Esophagus squamous epithelium (tissue), 5 donors: ENCODE results near the gene SDR42E1. TPM values are rescaled to one million over a fixed set of nuclear protein-coding genes. Genes with fewer than 3 reads are reported as not detected.
"Not testable (repeated sequence)": the region's sequence is repeated elsewhere in the genome, so short reads cannot be mapped to it uniquely, and the experiment has no call there.

Experiments
- DNase-seq: peaks from one replicate; lab custom pipeline; 2025; lab: John Stamatoyannopoulos, UW
- H3K27ac ChIP-seq, 4 donors: fragments of 200-600 bp; sonication (generic); one replicate each; pipeline ENCODE4 v1.5.1; 2016 to 2019; ENCODE audit warnings: mild to moderate bottlenecking in 1 of 4
- H3K27me3 ChIP-seq, 4 donors: fragments of 200-600 bp; sonication (generic); 1 replicate in 3 of 4; 2 replicates in 1 of 4; pipeline versions ENCODE4 v1.5.1 to v1.6.0; 2017 to 2021; ENCODE audit warnings: antibody characterized with exemption in 1 of 4
- H3K36me3 ChIP-seq, 3 donors: fragments of 200-600 bp; sonication (generic); one replicate each; pipeline ENCODE4 v1.5.1; 2016 to 2019
- H3K4me1 ChIP-seq, 3 donors: fragments of 200-600 bp; sonication (generic); one replicate each; pipeline ENCODE4 v1.5.1; 2017 to 2019
- H3K4me3 ChIP-seq, 4 donors: fragments of 200-600 bp; sonication (generic); 1 replicate in 3 of 4; 2 replicates in 1 of 4; pipeline ENCODE4 v1.5.1; 2016 to 2019; ENCODE audit warnings: mild to moderate bottlenecking in 2 of 4, moderate library complexity in 1 of 4
- H3K9me3 ChIP-seq, 3 donors: fragments of 200-600 bp; sonication (generic); one replicate each; pipeline ENCODE4 v1.5.1; 2016 to 2019
- CTCF ChIP-seq, 6 experiments: fragments of 450-650 bp in 4 of 6; fragments of 200-600 bp in 2 of 6; sonication (generic) in 2 of 6; IDR thresholded peaks; one replicate each; pipeline ENCODE4 v1.5.1; 2016 to 2019; ENCODE audit warnings: antibody characterized with exemption in 6 of 6, mild to moderate bottlenecking in 4 of 6, moderate library complexity in 4 of 6
- POLR2A ChIP-seq, 4 donors: fragments of 450-650 bp; IDR thresholded peaks; one replicate each; pipeline ENCODE4 v1.6.1; 2017; ENCODE audit warnings: antibody characterized with exemption in 4 of 4, mild to moderate bottlenecking in 4 of 4, moderate library complexity in 3 of 4
- WGBS, 2 donors: methylation state at CpG; one replicate each; pipeline ENCODE4 v1.1.5; 2018; 5-methylcytosine and 5-hydroxymethylcytosine counted together
- intact Hi-C: fragments of 100-400 bp; cut with DNase I; formaldehyde crosslinking; loops from one replicate; pipeline ENCODE4 v1.15.0; 2022
- total RNA-seq, 4 donors: library from RNA; depleted of rRNA; stranded (reverse); fragments of >200 nt; gene quantifications; one replicate each; pipeline ENCODE4 v1.1.0, GENCODE V29; 2016
- donor health status: DM: yes; HTN: yes; CAD: no.

The SDR42E1 gene
- total RNA-seq, 4 donors from 2014 or later: 7.1 to 15.3 (median 12.3) TPM

GRCh38 chr16:82017911-82018568 lies 6.8 kb upstream of the SDR42E1 start:
- TF ChIP-seq POLR2A (IDR thresholded peaks at IDR 0.05) (no peak), CTCF (IDR thresholded peaks at IDR 0.05) (no peak)
- intact Hi-C loops: no loop called here
- H3K4me3 ChIP-seq: no peak overlapping the region
- H3K27ac ChIP-seq: peak overlapping the region in 3 of 4 donors; percentile 16 to 54 (median 35)
- H3K4me1 ChIP-seq: peaks cover 4 to 31% (median 9%) of the 10 kb centered on the region in 3 donors
- peaks cover 0 to 6% (median 0%) of the 10 kb centered on the region in 3 donors for H3K9me3 ChIP-seq
- H3K27me3 ChIP-seq: no peaks in the 10 kb centered on the region
- no peak for DNase-seq
- no peaks in the 10 kb centered on the region for H3K36me3 ChIP-seq
- 76 to 84% methylated on average over 6 of the region's 6 CpGs for WGBS, 2 donors

- TF ChIP-seq CTCF (IDR thresholded peaks at IDR 0.05): no peak
- no peak for TF ChIP-seq POLR2A (IDR thresholded peaks at IDR 0.05)
- peaks cover 4 to 34% (median 9%) of the 10 kb centered on the region in 3 donors for H3K4me1 ChIP-seq
- H3K27ac ChIP-seq: peak overlapping the region; percentile 16 to 80 (median 73)
- DNase-seq: no peak
- WGBS, 2 donors: 27 to 28% methylated on average over 2 of the region's 2 CpGs
- no peaks in the 10 kb centered on the region for H3K36me3 ChIP-seq
- H3K9me3 ChIP-seq: peaks cover 0 to 6% (median 0%) of the 10 kb centered on the region in 3 donors
- H3K27me3 ChIP-seq: no peaks in the 10 kb centered on the region
- intact Hi-C loops: no loop called here
- no peak overlapping the region for H3K4me3 ChIP-seq
Observed at GRCh38 chr16:82016964-82017363, 5.7 kb upstream of the SDR42E1 start.

DNA sequence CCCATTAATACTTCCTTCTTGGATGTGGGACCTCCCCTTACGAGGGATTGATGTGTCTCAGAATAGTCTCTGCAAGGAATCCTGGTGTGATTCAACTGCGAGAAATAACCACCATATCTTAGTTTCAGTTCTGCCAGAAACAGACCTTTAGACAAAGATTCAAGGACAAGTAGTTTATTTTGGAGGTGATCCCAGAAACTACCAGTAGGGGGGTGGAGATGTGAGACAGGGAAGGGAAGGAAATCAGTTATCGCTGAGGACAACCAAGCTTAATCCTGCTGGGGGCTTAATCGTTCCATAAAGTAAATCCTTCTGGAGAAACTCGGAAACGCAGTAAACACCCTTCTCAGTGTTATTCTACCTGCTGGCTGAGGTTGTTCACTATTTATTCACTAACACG lies 5.0 kb upstream of the SDR42E1 start:
- H3K4me1 ChIP-seq: peaks cover 4 to 41% (median 9%) of the 10 kb centered on the region in 3 donors
- no peak for DNase-seq
- H3K36me3 ChIP-seq: no peaks in the 10 kb centered on the region

DNA sequence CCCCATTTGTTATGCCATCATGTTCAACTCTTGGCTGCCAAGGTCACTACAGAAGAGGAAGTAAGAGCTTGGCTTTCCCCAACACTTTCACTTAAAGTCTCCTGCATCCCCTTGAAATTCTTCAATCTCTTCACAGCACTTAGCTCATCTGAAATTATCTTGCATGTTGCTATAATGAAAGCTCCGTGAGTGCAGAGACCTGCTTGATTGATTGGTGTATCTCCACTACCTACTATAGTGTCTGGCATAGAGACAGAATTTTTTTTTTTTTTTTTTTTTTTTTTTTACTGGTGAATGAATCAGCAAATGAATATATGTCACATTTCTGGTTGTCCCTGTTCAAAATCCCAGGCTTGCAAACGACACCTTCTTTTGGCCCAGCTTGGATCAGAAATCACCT lies 1.9 kb upstream of the SDR42E1 start:
- Histone ChIP-seq H3K4me1 (peaks cover 4 to 56% (median 9%) of the 10 kb centered on the region in 3 donors), H3K36me3 (peaks cover 0 to 8% (median 0%) of the 10 kb centered on the region in 3 donors), H3K9me3 (peaks cover 0 to 12% (median 10%) of the 10 kb centered on the region in 3 donors), H3K27ac (peak overlapping the region in 2 of 4 donors; percentile 30 to 59), H3K4me3 (no peak overlapping the region), H3K27me3 (peaks cover 0 to 7% (median 0%) of the 10 kb centered on the region in 4 donors)
- no peak for TF ChIP-seq CTCF (IDR thresholded peaks at IDR 0.05)
- TF ChIP-seq POLR2A (IDR thresholded peaks at IDR 0.05): no peak
- intact Hi-C loops: no loop called here
- 38 to 55% methylated on average over 2 of the region's 2 CpGs for WGBS, 2 donors
- DNase-seq: no peak

More for the DNA sequence above, 5.0 kb upstream of the SDR42E1 start:
- Histone ChIP-seq H3K4me3 (peak overlapping the region in 3 of 4 donors; percentile 12 to 44 (median 12)), H3K27me3 (peaks cover 0 to 2% (median 0%) of the 10 kb centered on the region in 4 donors), H3K9me3 (peaks cover 0 to 6% (median 0%) of the 10 kb centered on the region in 3 donors), H3K27ac (peak overlapping the region; percentile 66 to 80 (median 73))
- TF ChIP-seq CTCF (IDR thresholded peaks at IDR 0.05) (peak in 4 of 6 experiments; percentile 32 to 68 (median 39)), POLR2A (IDR thresholded peaks at IDR 0.05) (no peak)
- intact Hi-C loops: no loop called here
- 19 to 23% methylated on average over 7 of the region's 7 CpGs for WGBS, 2 donors

GRCh38 chr16:82010649-82011048 lies 621 bp downstream of the SDR42E1 start:
- Histone ChIP-seq H3K4me1 (peaks cover 0 to 34% (median 0%) of the 10 kb centered on the region in 3 donors), H3K4me3 (peak overlapping the region; percentile 52 to 66 (median 62)), H3K9me3 (peaks cover 0 to 12% (median 10%) of the 10 kb centered on the region in 3 donors), H3K27ac (peak overlapping the region; percentile 23 to 88 (median 78)), H3K36me3 (peaks cover 0 to 12% (median 0%) of the 10 kb centered on the region in 3 donors), H3K27me3 (peaks cover 0 to 7% (median 0%) of the 10 kb centered on the region in 4 donors)
- no peak for TF ChIP-seq CTCF (IDR thresholded peaks at IDR 0.05)
- TF ChIP-seq POLR2A (IDR thresholded peaks at IDR 0.05): no peak
- intact Hi-C loops: no loop called here
- no peak for DNase-seq
- WGBS, 2 donors: 47 to 51% methylated on average over 8 of the region's 8 CpGs

GRCh38 chr16:82009789-82010188 lies 1.5 kb downstream of the SDR42E1 start:
- intact Hi-C loops, H3K27me3 ChIP-seq, DNase-seq, H3K4me3 ChIP-seq, H3K27ac ChIP-seq: not testable (repeated sequence)
- WGBS, 2 donors: 59 to 65% methylated on average over 4 of the region's 4 CpGs
- peaks cover 0 to 12% (median 0%) of the 10 kb centered on the region in 3 donors for H3K36me3 ChIP-seq
- H3K4me1 ChIP-seq: peaks cover 0 to 32% (median 0%) of the 10 kb centered on the region in 3 donors
- H3K9me3 ChIP-seq: peaks cover 0 to 10% (median 7%) of the 10 kb centered on the region in 3 donors
